ENCODE measurements around the gene SAP30BP.

The SAP30BP gene

GRCh38 chr17:75666959-75667790 is at the start of gene SAP30BP, which contains the start of gene RECQL5:
SAP30BP (plus strand) TSS chr17:75667338; CDS start chr17:75667373, 35 bp downstream.
RECQL5 (minus strand) TSS chr17:75667154; CDS start chr17:75666557, 597 bp downstream.
- H3K9me3 ChIP-seq (ENCODE audit: control insufficient read depth, insufficient read depth, low read length) = no peaks in the 10 kb centered on the region
- H3K36me3 ChIP-seq (ENCODE audit: control insufficient read depth, insufficient read depth, low read length) = peaks cover 15% of the 10 kb centered on the region
- no peaks in the 10 kb centered on the region for H3K4me1 ChIP-seq (ENCODE audit: control insufficient read depth, insufficient read depth, low read length)
- no peak within 1 kb of the TSS for H3K27ac ChIP-seq (ENCODE audit: low read length)
- no peaks in the 10 kb centered on the region for H3K27me3 ChIP-seq (ENCODE audit: control insufficient read depth, insufficient read depth, low read length)
- peak; percentile 93 for DNase-seq (ENCODE audit: low read depth, low spot score)
- H3K4me3 ChIP-seq (ENCODE audit: low read length) = peak within 1 kb of the TSS; percentile 100
- WGBS (ENCODE audit: insufficient coverage, insufficient read length) = no CpG with 5 or more reads among the region's 55 CpGs

DNA sequence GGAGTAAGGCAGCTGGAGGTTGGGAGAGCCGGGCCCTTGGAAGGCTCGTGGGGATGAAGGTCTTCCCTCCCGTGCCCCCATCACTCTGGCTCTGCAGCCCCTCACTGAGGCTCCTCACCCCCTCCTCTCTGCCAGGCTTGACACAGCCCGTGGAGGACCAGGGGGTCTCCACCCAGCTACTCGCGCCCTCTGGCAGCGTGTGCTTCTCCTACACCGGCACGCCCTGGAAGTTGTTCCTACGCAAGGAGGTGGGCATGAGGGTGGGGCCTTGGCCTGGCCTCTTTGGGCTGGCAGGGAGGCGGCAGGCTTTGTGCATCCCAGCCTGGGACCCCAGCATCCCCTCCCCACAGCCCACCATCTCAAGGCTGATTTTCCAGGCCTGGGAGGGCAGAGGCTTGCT is 49.5 kb upstream of the SAP30BP start:
- no peak overlapping the region for H3K27ac ChIP-seq (ENCODE audit: low read length)
- H3K4me1 ChIP-seq (ENCODE audit: control insufficient read depth, insufficient read depth, low read length) = no peaks in the 10 kb centered on the region
- WGBS (ENCODE audit: insufficient coverage, insufficient read length) = no CpG with 5 or more reads among the region's 11 CpGs
- H3K27me3 ChIP-seq (ENCODE audit: control insufficient read depth, insufficient read depth, low read length) = no peaks in the 10 kb centered on the region
- no peaks in the 10 kb centered on the region for H3K9me3 ChIP-seq (ENCODE audit: control insufficient read depth, insufficient read depth, low read length)
- no peaks in the 10 kb centered on the region; the same call in 1 of the 2 replicates for H3K36me3 ChIP-seq (ENCODE audit: control insufficient read depth, insufficient read depth, low read length)
- no peak for DNase-seq (ENCODE audit: low read depth, low spot score)
- no peak overlapping the region for H3K4me3 ChIP-seq (ENCODE audit: low read length)

DNA sequence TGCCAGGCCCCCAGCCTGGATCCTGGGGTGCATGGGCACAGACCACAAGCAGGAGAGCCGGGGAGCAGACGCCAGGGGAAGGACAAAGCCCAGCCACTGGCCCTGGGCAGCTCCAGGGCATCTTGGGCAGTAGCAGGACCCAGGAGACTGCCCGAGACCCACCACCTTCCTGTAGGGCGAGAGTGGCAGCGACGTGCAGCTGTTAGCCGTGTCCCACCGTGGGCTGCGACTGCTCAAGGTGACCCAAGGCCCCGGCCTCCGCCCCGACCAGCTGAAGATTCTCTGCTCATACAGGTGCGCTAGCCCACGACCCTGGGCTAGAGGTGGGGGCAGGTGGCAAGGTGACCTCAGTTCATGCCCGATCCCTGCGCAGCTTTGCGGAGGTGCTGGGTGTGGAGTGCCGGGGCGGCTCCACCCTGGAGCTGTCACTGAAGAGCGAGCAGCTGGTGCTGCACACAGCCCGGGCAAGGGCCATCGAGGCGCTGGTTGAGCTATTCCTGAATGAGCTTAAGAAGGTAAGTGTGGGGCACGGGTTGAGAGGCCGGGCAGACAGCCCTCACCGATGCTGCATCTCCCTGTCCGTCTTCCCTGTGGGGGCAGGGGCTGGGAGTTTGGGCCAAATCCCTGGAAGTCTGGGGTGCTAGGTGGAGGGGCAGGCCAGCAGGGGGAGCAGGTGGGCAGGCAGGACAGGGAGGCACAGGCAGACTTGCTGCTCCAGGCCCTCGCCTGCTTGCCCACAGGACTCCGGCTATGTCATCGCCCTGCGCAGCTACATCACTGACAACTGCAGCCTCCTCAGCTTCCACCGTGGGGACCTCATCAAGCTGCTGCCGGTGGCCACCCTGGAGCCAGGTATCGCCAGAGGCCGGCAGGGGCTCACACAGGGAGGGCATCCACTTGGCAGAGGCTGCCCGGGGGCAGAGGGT is 47.4 kb upstream of the SAP30BP start:
- Histone ChIP-seq H3K27me3 (ENCODE audit: control insufficient read depth, insufficient read depth, low read length) (no peaks in the 10 kb centered on the region), H3K4me3 (ENCODE audit: low read length) (no peak overlapping the region; the same call in 1 of the 2 replicates), H3K9me3 (ENCODE audit: control insufficient read depth, insufficient read depth, low read length) (no peaks in the 10 kb centered on the region), H3K36me3 (ENCODE audit: control insufficient read depth, insufficient read depth, low read length) (no peaks in the 10 kb centered on the region; the same call in 1 of the 2 replicates), H3K4me1 (ENCODE audit: control insufficient read depth, insufficient read depth, low read length) (no peaks in the 10 kb centered on the region), H3K27ac (ENCODE audit: low read length) (no peak overlapping the region)
- no peak for DNase-seq (ENCODE audit: low read depth, low spot score)
- no CpG with 5 or more reads among the region's 36 CpGs for WGBS (ENCODE audit: insufficient coverage, insufficient read length)

GRCh38 chr17:75621489-75621888 is 45.6 kb upstream of the SAP30BP start:
- Histone ChIP-seq H3K4me3 (ENCODE audit: low read length) (no peak overlapping the region), H3K27me3 (ENCODE audit: control insufficient read depth, insufficient read depth, low read length) (no peaks in the 10 kb centered on the region), H3K4me1 (ENCODE audit: control insufficient read depth, insufficient read depth, low read length) (0 out of 2 replicates have a peak, but pooled peaks cover 1% of the 10 kb centered on the region), H3K9me3 (ENCODE audit: control insufficient read depth, insufficient read depth, low read length) (no peaks in the 10 kb centered on the region), H3K27ac (ENCODE audit: low read length) (no peak overlapping the region), H3K36me3 (ENCODE audit: control insufficient read depth, insufficient read depth, low read length) (no peaks in the 10 kb centered on the region)
- DNase-seq (ENCODE audit: low read depth, low spot score) = no peak
- no CpG with 5 or more reads among the region's 4 CpGs for WGBS (ENCODE audit: insufficient coverage, insufficient read length)

DNA sequence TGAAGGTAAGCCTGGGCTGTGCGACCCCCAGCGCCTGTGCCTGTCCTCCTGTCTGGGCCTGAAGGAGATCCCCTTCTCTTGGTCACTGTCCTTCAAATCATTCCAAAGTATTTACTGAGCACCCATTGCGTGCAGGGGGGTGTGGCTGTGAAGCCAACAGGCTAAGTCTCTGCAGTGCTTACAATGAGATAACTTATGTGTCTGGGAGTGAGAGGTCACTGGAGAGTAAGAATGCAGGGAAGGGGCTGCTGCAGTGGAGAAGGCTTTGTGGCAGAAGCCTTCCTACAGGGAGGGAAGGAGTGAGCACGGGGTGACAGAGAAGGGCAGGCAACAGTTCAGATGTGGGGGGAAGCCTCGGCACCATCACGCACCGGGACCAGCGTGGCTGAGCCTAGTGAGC is 45.1 kb upstream of the SAP30BP start:
- no peaks in the 10 kb centered on the region for H3K36me3 ChIP-seq (ENCODE audit: control insufficient read depth, insufficient read depth, low read length)
- no peaks in the 10 kb centered on the region for H3K9me3 ChIP-seq (ENCODE audit: control insufficient read depth, insufficient read depth, low read length)
- WGBS (ENCODE audit: insufficient coverage, insufficient read length) = no CpG with 5 or more reads among the region's 8 CpGs

DNA sequence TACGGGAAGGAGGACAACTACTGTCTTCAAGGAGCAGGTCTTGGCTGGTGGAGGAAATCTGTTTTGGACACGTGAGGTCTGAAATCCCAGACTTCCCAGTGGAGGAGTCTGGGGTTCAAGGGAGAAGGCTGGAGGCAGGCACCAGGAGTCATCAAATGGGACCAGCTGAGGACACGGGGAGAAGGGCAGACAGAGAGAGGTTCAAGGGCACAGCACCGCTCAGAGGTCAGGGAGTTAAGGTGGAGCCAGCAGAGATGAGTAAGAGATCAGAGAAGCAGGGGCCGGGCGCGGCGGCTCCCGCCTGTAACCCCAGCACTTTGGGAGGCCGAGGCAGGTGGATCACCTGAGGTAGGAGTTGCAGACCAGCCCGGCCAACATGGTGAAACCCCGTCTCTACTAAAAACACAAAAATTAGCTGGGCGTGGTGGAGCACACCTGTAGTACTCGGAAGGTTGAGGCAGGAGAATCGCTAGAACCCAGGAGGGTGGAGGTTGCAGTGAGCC is 44.3 kb upstream of the SAP30BP start:
- Histone ChIP-seq H3K4me3 (ENCODE audit: low read length) (no peak overlapping the region), H3K9me3 (ENCODE audit: control insufficient read depth, insufficient read depth, low read length) (no peaks in the 10 kb centered on the region), H3K4me1 (ENCODE audit: control insufficient read depth, insufficient read depth, low read length) (0 out of 2 replicates have a peak, but pooled peaks cover 1% of the 10 kb centered on the region), H3K27me3 (ENCODE audit: control insufficient read depth, insufficient read depth, low read length) (no peaks in the 10 kb centered on the region), H3K27ac (ENCODE audit: low read length) (no peak overlapping the region), H3K36me3 (ENCODE audit: control insufficient read depth, insufficient read depth, low read length) (no peaks in the 10 kb centered on the region)
- no peak for DNase-seq (ENCODE audit: low read depth, low spot score)
- no CpG with 5 or more reads among the region's 15 CpGs for WGBS (ENCODE audit: insufficient coverage, insufficient read length)

More for the DNA sequence above, 45.1 kb upstream of the SAP30BP start:
- H3K4me1 ChIP-seq (ENCODE audit: control insufficient read depth, insufficient read depth, low read length) = 0 out of 2 replicates have a peak, but pooled peaks cover 1% of the 10 kb centered on the region
- DNase-seq (ENCODE audit: low read depth, low spot score) = no peak
- no peak overlapping the region for H3K4me3 ChIP-seq (ENCODE audit: low read length)
- H3K27me3 ChIP-seq (ENCODE audit: control insufficient read depth, insufficient read depth, low read length) = no peaks in the 10 kb centered on the region
- no peak overlapping the region for H3K27ac ChIP-seq (ENCODE audit: low read length)

DNA sequence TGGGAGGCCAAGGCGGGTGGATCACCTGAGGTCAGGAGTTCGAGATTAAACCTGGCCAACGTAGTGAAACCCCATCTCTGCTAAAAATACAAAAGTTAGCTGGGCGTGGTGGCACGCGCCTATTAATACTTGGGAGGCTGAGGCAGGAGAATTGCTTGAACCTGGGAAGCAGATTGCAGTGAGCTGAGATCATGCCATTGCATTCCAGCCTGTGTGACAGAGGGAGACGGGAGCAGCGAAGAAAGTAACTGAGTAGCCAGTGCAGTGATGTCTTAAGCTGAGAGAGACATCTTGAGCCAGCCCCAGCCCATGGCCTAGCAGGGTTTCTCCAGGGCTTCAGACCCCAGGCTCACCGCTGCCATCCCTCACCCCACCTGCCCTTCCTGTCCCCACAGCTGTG is 43.8 kb upstream of the SAP30BP start:
- no peak overlapping the region for H3K27ac ChIP-seq (ENCODE audit: low read length)
- no peaks in the 10 kb centered on the region for H3K36me3 ChIP-seq (ENCODE audit: control insufficient read depth, insufficient read depth, low read length)
- no peak overlapping the region for H3K4me3 ChIP-seq (ENCODE audit: low read length)
- H3K27me3 ChIP-seq (ENCODE audit: control insufficient read depth, insufficient read depth, low read length) = no peaks in the 10 kb centered on the region
- no peaks in the 10 kb centered on the region for H3K9me3 ChIP-seq (ENCODE audit: control insufficient read depth, insufficient read depth, low read length)
- DNase-seq (ENCODE audit: low read depth, low spot score) = no peak
- H3K4me1 ChIP-seq (ENCODE audit: control insufficient read depth, insufficient read depth, low read length) = 0 out of 2 replicates have a peak, but pooled peaks cover 1% of the 10 kb centered on the region
- WGBS (ENCODE audit: insufficient coverage, insufficient read length) = no CpG with 5 or more reads among the region's 9 CpGs

GRCh38 chr17:75624021-75624420 is 43.1 kb upstream of the SAP30BP start:
- Histone ChIP-seq H3K9me3 (ENCODE audit: control insufficient read depth, insufficient read depth, low read length) (no peaks in the 10 kb centered on the region), H3K27ac (ENCODE audit: low read length) (no peak overlapping the region), H3K36me3 (ENCODE audit: control insufficient read depth, insufficient read depth, low read length) (no peaks in the 10 kb centered on the region), H3K4me3 (ENCODE audit: low read length) (no peak overlapping the region), H3K27me3 (ENCODE audit: control insufficient read depth, insufficient read depth, low read length) (no peaks in the 10 kb centered on the region), H3K4me1 (ENCODE audit: control insufficient read depth, insufficient read depth, low read length) (0 out of 2 replicates have a peak, but pooled peaks cover 1% of the 10 kb centered on the region)
- DNase-seq (ENCODE audit: low read depth, low spot score) = no peak
- WGBS (ENCODE audit: insufficient coverage, insufficient read length) = no CpG with 5 or more reads among the region's 12 CpGs

- no peaks in the 10 kb centered on the region; the same call in 1 of the 2 replicates for H3K36me3 ChIP-seq (ENCODE audit: control insufficient read depth, insufficient read depth, low read length)
- DNase-seq (ENCODE audit: low read depth, low spot score) = no peak
- H3K27ac ChIP-seq (ENCODE audit: low read length) = no peak overlapping the region
- WGBS (ENCODE audit: insufficient coverage, insufficient read length) = no CpG with 5 or more reads among the region's 23 CpGs
- H3K4me3 ChIP-seq (ENCODE audit: low read length) = no peak overlapping the region
- no peaks in the 10 kb centered on the region for H3K9me3 ChIP-seq (ENCODE audit: control insufficient read depth, insufficient read depth, low read length)
- 0 out of 2 replicates have a peak, but pooled peaks cover 1% of the 10 kb centered on the region for H3K4me1 ChIP-seq (ENCODE audit: control insufficient read depth, insufficient read depth, low read length)
- H3K27me3 ChIP-seq (ENCODE audit: control insufficient read depth, insufficient read depth, low read length) = no peaks in the 10 kb centered on the region
Observed at GRCh38 chr17:75624714-75625345, 42.3 kb upstream of the SAP30BP start.

All from iPS DF 6.9 (cell line).